ENCODE measurements around the gene PCDH12. TPM values are rescaled to one million over a fixed set of nuclear protein-coding genes. Genes with fewer than 3 reads are reported as not detected.
A peak's percentile ranks its signal among the peaks of the same experiment; 100 is the strongest.

Gene PCDH12
- polyA plus RNA-seq, 3 donors: 0.20 to 1.2 (median 0.90) TPM

GRCh38 chr5:142000704-142001484 lies 42.9 kb upstream of the PCDH12 start:
- Histone ChIP-seq H3K27ac (ENCODE audit: low read depth in 1 of 2, low read length in 2 of 2) (peak overlapping the region in 1 of 2 donors; percentile 50), H2AFZ (ENCODE audit: insufficient read depth, low read depth, low read length, poor library complexity, severe bottlenecking) (no peak overlapping the region), H3K9ac (ENCODE audit: insufficient read depth, low read length, poor library complexity, severe bottlenecking) (no peak overlapping the region), H3K4me1 (ENCODE audit: control insufficient read depth in 1 of 2, insufficient read depth in 2 of 2, low read length in 2 of 2) (no peaks in the 10 kb centered on the region), H3K27me3 (ENCODE audit: control insufficient read depth in 2 of 2, insufficient read depth in 2 of 2, low read length in 2 of 2) (no peaks in the 10 kb centered on the region), H3K36me3 (replicated peaks in 1 of 2; ENCODE audit: control insufficient read depth in 1 of 2, insufficient read depth in 2 of 2, low read length in 2 of 2) (peaks cover 53 to 81% of the 10 kb centered on the region in 2 donors), H3K9me3 (replicated peaks in 1 of 2; ENCODE audit: control insufficient read depth in 1 of 2, insufficient read depth in 1 of 2, low read length in 2 of 2) (no peaks in the 10 kb centered on the region), H4K20me1 (ENCODE audit: insufficient read depth, low read length) (no peaks in the 10 kb centered on the region), H3K4me3 (replicated peaks in 1 of 3; ENCODE audit: low read depth in 2 of 3, low read length in 3 of 3) (no peak overlapping the region), H3K79me2 (ENCODE audit: insufficient read depth, low read length) (no peaks in the 10 kb centered on the region), H3K4me2 (replicated peaks; ENCODE audit: extremely low read depth, low read length, poor library complexity, severe bottlenecking) (no peak overlapping the region)
- DNase-seq: no peak
- H3K9me3 Mint-ChIP-seq: no peaks in the 10 kb centered on the region
- peaks cover 68 to 84% of the 10 kb centered on the region in 2 donors for H3K36me3 Mint-ChIP-seq
- intact Hi-C loops (cut with micrococcal nuclease): no loop called here
- peak; percentile 11 for TF ChIP-seq CTCF (IDR thresholded peaks at IDR 0.05)
- H3K27ac Mint-ChIP-seq: peak overlapping the region in 1 of 7 donors; percentile 10
- peaks cover 12% of the 10 kb centered on the region for H3K4me1 Mint-ChIP-seq
- no peaks in the 10 kb centered on the region for H3K27me3 Mint-ChIP-seq (ENCODE audit: low read depth in 3 of 3)
- WGBS (ENCODE audit: insufficient coverage): 93% methylated on average over 3 of the region's 6 CpGs
- no peak overlapping the region for H3K4me3 Mint-ChIP-seq

GRCh38 chr5:142000173-142000572 lies 42.2 kb upstream of the PCDH12 start:
- H3K4me2 ChIP-seq (replicated peaks; ENCODE audit: extremely low read depth, low read length, poor library complexity, severe bottlenecking): no peak overlapping the region
- peak overlapping the region in 1 of 2 donors; percentile 50 for H3K27ac ChIP-seq (ENCODE audit: low read depth in 1 of 2, low read length in 2 of 2)
- no peaks in the 10 kb centered on the region for H4K20me1 ChIP-seq (ENCODE audit: insufficient read depth, low read length)
- peaks cover 12% of the 10 kb centered on the region for H3K4me1 Mint-ChIP-seq
- DNase-seq: no peak
- H3K4me1 ChIP-seq (ENCODE audit: control insufficient read depth in 1 of 2, insufficient read depth in 2 of 2, low read length in 2 of 2): no peaks in the 10 kb centered on the region
- no peak for TF ChIP-seq CTCF (IDR thresholded peaks at IDR 0.05)
- no peak overlapping the region for H3K4me3 ChIP-seq (replicated peaks in 1 of 3; ENCODE audit: low read depth in 2 of 3, low read length in 3 of 3)
- H3K4me3 Mint-ChIP-seq: no peak overlapping the region
- peaks cover 64 to 82% of the 10 kb centered on the region in 2 donors for H3K36me3 Mint-ChIP-seq
- H3K9me3 ChIP-seq (replicated peaks in 1 of 2; ENCODE audit: control insufficient read depth in 1 of 2, insufficient read depth in 1 of 2, low read length in 2 of 2): no peaks in the 10 kb centered on the region
- H3K79me2 ChIP-seq (ENCODE audit: insufficient read depth, low read length): no peaks in the 10 kb centered on the region
- 100% methylated on average over 1 of the region's 1 CpG for WGBS (ENCODE audit: insufficient coverage)
- no peaks in the 10 kb centered on the region for H3K9me3 Mint-ChIP-seq
- intact Hi-C loops (cut with micrococcal nuclease): no loop called here
- H3K36me3 ChIP-seq (replicated peaks in 1 of 2; ENCODE audit: control insufficient read depth in 1 of 2, insufficient read depth in 2 of 2, low read length in 2 of 2): peaks cover 47 to 78% of the 10 kb centered on the region in 2 donors
- H3K9ac ChIP-seq (ENCODE audit: insufficient read depth, low read length, poor library complexity, severe bottlenecking): no peak overlapping the region
- no peaks in the 10 kb centered on the region for H3K27me3 ChIP-seq (ENCODE audit: control insufficient read depth in 2 of 2, insufficient read depth in 2 of 2, low read length in 2 of 2)
- H3K27ac Mint-ChIP-seq: no peak overlapping the region
- H3K27me3 Mint-ChIP-seq (ENCODE audit: low read depth in 3 of 3): no peaks in the 10 kb centered on the region
- no peak overlapping the region for H2AFZ ChIP-seq (ENCODE audit: insufficient read depth, low read depth, low read length, poor library complexity, severe bottlenecking)

All from CD14-positive monocyte (primary cell).